Loucy (cell line): Measurements from ENCODE around the gene TEAD1.

Source experiments
- CTCF ChIP-seq: fragments of 200-600 bp; sonication (generic); conservative IDR thresholded peaks from 2 replicates; pipeline ENCODE4 v1.5.1; 2014; ENCODE audit warnings: mild to moderate bottlenecking, antibody characterized with exemption, low read length
- EZH2phosphoT487 ChIP-seq: fragments of 200-600 bp; IDR thresholded peaks from 2 replicates; pipeline ENCODE4 v1.6.1; 2018; ENCODE audit warnings: antibody characterized with exemption, mild to moderate bottlenecking, moderate library complexity, borderline replicate concordance

GRCh38 chr11:12762696-12763324 lies 88.6 kb downstream of the TEAD1 start:
- TF ChIP-seq EZH2phosphoT487 = no peak
- no peak for TF ChIP-seq CTCF
